Fibroblast of skin of abdomen (primary cell): ENCODE results near the gene SFSWAP. TPM values are rescaled to one million over a fixed set of nuclear protein-coding genes. Genes with fewer than 3 reads are reported as not detected.
A peak's percentile ranks its signal among the peaks of the same experiment; 100 is the strongest.
"Not testable (repeated sequence)": the region's sequence is repeated elsewhere in the genome, so short reads cannot be mapped to it uniquely, and the experiment has no call there.

ENCODE experiments used
- DNase-seq: peaks from one replicate; pipeline ENCODE4 v3.0.0-alpha.2; 2013
- polyA plus RNA-seq, 2 experiments: library from polyadenylated mRNA; unstranded; fragments of 120-200 nt; gene quantifications; one replicate each; pipeline ENCODE4 v1.2.1, GENCODE V29; 2013; ENCODE audit not compliant: insufficient read length in 2 of 2

SFSWAP gene
- polyA plus RNA-seq (2013, experiment 1 of 2; ENCODE audit: insufficient read length) = 30.5 TPM
- 27.5 TPM for polyA plus RNA-seq (2013, experiment 2 of 2; ENCODE audit: insufficient read length)

DNA sequence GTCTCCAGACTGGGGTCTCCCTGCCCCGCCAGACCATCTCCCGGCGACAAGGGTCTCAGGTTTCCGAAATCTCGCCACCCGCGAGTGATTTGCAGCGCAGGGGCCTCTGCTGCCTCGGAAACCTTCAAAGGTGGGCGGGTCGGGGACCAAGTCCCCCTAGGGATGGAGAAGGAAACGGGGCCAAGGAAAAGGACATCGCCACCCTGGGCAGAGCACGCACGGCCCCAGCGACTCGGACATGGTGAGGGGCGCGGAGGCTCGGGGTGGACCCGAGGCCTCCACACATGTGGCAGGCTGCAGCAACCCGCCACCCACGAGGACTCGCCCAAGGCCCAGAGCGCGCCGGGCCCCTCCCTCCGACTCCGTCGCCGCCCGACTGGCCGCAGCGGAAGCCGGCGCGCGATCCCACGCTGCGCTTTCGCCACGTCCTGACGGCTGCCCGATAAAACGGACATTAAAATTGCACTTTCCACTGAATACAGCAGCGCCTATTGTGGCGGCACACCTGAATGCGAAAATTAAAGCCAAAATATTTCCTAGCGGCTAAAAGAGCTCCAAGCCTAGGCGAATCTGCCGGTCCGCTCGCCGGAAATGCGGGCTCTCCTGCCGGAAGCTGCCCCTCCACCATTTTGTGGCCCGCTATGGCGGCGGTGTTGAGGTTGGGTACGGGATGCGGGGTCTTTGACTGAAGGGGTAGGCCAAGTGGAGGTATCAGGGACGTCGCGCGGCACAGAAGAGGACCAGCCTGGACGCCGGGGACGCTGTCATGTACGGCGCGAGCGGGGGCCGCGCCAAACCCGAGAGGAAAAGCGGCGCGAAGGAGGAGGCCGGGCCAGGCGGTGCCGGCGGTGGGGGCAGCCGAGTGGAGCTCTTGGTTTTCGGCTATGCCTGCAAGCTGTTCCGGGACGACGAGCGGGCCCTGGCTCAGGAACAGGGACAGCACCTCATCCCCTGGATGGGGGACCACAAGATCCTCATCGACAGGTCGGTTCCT, at the start of gene SFSWAP:
Gene SFSWAP (plus strand): TSS at position 627 of the 994 bp plus-strand sequence. CDS start 140 bp downstream, at position 767.
- DNase-seq = peak; percentile 78

- not testable (repeated sequence) for DNase-seq
Observed at GRCh38 chr12:131661170-131661985, 49.5 kb upstream of the SFSWAP start.

DNA sequence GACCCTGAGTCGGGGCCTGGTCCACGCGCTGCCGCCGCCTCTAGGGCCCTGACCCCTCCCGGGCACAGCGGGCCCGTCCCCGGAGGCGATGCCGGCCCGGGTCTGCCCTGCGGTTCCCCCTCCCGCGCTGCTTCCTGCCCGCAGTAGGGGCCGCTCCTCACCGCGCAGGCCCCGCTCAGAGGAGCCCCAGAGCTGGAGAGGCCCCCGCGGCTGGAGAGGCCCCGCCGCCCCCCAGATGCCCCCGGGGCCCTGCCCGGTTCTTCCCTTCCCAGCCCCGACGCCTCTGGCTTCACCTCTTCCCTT, 49.0 kb upstream of the SFSWAP start:
- not testable (repeated sequence) for DNase-seq

DNA sequence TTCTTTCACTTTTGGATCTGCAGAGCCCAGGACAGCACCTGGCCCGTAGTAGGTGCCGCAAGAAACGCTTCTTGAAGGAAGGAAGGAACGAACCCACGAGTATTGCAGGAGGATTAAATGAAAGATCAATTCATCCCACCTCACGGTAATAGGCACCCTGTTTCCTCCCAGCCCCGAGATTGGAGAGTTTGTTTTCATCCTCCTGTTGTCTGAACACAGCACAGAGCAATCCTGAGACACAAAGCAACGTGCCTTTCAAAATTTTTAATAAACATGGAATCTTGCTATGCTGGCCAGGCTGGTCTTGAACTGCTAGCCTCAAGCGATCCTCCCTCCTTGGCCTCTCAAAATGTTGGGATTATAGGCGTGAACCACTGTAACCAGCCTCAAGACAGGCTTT, 48.5 kb upstream of the SFSWAP start:
- not testable (repeated sequence) for DNase-seq

DNA sequence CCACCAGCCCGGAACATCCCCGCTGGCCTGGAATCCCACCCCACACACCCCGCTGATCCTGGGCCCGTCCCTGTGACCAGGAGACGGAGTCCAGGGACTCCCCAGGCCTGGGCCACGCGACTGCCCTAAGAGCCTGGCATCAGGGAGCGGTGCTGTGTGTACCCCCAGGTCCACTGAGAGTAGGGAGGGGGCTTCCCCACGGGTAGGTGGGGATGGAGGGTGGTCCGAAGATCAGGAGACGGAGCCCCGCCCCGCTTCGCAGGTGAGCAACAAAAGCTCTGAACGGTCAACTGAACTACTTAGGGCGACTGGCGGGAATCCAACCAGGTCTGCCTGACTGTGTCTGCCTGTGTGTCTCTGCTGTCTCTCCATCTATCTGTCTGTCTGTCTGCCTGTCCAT, 45.2 kb upstream of the SFSWAP start:
- not testable (repeated sequence) for DNase-seq

- not testable (repeated sequence) for DNase-seq
Observed at GRCh38 chr12:131666486-131666885, 44.4 kb upstream of the SFSWAP start.

DNA sequence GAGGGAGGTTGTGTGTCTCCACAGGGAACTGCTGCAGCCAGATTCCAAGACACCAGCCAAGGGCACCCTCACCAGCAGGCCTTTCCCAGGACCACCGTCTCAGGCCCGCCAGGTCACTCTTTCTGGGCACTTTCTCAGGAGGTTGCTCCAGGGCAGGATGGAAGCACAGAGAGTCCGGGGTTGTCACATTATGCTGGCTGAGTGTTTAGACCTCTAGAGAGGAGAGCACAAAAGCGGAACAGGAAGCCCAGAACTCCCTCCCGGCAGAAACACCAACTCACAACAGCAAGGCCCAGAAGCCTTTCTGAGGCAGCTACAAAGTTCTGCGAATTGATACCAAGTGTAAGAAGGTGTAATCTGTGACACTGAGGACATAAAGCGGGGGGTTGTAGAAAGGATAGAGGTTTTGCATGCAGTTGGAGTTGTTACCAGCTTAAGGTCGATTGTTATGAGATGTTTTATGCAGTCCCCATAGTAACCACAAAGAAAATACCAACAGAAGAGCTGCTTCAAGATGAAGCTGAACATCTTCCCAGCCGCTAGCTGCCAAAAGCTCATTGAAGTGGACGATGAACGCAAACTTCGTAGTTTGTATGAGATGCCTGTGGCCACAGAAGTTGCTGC, 43.8 kb upstream of the SFSWAP start:
- DNase-seq = not testable (repeated sequence)

GRCh38 chr12:131671276-131671675, 39.6 kb upstream of the SFSWAP start:
- DNase-seq = no peak

DNA sequence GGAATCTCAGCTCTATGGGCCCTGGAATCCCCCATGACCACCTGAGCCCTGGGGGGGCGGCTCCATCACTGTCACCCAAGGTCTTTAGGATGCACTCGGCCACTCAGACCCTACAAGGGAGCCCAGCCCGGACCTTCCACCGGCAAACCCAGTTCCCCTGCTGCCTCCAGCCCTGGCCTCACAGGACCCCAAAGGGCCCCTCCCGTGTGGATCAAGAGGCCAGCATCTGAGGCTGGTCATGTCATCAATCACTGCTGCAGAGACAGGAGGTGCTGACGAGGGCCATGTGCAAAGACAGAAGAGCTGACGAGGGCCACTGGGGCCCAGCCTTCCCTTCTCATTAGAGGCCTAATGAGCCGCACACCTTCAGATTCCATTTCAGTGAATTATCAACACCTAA, 39.0 kb upstream of the SFSWAP start:
- no peak for DNase-seq

DNA sequence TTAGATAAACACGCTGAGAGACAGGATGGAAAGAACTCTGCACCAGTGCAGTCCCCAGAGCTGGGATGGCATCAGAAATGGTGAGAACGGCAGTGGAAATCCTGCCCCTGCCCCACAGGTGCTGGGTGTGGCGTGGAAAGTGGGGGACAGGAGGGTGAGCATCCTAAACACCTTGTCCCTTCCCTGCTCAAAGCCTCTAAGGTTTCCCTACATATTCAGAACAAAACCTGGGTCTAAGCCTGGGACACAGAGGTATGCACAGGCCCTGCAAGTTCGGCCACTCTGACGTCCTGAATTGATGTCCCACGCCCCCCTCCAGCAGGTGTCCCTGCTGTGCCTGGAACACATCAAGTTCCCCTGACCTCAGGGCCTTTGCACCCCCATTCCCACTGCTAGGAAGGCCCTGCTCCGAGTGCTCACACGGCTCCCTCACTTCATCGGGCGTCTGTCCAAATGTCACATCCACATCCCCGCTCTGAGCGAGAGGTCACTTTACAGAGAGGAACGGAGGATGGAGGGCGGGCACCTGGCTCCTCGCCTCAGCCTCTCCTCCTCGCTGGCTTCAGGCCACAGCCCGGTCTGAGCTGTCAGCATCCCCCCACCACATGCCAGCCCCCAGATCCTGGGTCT, 38.5 kb upstream of the SFSWAP start:
- DNase-seq = no peak

- no peak for DNase-seq
Observed at GRCh38 chr12:131672941-131673887, 37.7 kb upstream of the SFSWAP start.

GRCh38 chr12:131673888-131674257, 37.0 kb upstream of the SFSWAP start:
- DNase-seq = peak; percentile 2

DNA sequence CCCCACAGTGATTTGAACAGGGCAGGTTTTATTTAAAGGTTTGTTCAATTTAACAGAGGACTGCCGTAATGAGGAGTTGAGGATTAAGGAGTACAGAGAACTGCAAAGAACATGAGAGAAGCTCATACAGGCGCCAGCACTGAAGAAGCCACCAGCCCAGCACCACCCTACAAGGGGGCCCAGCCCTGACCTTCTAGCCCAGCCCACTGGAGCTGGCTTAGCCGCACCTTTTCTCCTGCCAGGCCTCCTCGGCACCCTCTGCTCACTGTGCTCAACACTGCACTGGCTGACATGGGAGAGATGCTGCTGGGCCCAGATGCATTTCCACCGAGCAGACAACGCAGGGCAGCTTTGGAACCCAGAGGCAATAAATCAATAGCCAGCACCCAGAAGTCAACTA, 36.5 kb upstream of the SFSWAP start:
- DNase-seq = no peak

DNA sequence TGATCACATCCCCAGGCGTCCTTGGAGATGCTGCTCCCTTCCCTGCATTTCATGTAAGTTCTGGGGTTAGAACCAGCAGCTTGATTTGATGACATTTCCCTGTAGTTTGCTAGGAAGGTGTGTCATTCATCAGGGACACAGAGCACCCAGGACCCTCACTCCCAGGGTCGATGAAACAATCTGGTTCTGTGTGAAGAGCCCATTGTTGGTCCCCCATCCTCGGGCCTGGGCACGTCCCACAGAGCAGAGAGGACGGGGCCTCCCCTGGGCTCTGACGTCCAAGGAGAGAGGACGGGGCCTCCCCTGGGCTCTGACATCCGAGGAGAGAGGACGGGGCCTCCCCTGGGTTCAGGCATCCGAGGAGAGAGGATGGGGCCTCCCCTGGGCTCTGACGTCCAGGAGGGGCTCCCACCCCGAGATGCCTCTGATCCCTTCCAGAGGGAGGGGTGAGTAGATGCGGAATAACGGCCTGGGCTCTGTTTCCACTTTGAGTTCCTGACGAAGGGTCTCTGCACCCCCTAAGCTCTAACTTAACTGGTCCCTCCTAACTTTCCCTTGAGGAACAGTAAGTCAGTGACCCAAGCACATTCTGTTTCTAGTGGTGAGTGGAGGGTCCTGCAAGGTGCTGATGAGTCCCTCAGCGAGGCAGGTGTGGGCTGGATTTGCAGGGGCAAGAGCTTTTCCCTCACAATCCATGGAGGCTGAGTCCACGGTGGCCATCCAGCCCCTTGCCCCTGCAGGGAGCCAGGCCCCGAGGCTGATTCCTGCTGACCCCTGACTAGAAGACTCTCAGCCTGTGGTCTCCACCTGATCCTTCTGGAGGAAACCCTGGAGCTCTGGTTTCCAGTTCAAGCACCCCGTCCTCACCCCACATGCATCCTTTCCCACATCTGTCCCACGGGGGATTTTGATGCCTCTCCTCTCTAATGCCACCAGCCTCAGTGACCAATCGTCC, 35.5 kb upstream of the SFSWAP start:
- no peak for DNase-seq

- no peak for DNase-seq
Observed at GRCh38 chr12:131676544-131676943, 34.3 kb upstream of the SFSWAP start.

- DNase-seq = not testable (repeated sequence)
Observed at GRCh38 chr12:131677067-131677466, 33.8 kb upstream of the SFSWAP start.

GRCh38 chr12:131677699-131678098, 33.2 kb upstream of the SFSWAP start:
- no peak for DNase-seq

GRCh38 chr12:131678389-131679181, 32.3 kb upstream of the SFSWAP start:
- DNase-seq = not testable (repeated sequence)

- DNase-seq = not testable (repeated sequence)
Observed at GRCh38 chr12:131679186-131679585, 31.7 kb upstream of the SFSWAP start.
